Mesangial cell (primary cell): ENCODE measurements around the gene HFE. TPM values are rescaled to one million over a fixed set of nuclear protein-coding genes. Genes with fewer than 3 reads are reported as not detected.

Experiments used
- total RNA-seq: library from RNA; depleted of rRNA; stranded (reverse); fragments of >200 nt; gene quantifications from 2 replicates; pipeline ENCODE4 v1.2.3, GENCODE V29; 2015

HFE gene
- 3.7 and 12.9 TPM in 2 replicates for total RNA-seq

DNA sequence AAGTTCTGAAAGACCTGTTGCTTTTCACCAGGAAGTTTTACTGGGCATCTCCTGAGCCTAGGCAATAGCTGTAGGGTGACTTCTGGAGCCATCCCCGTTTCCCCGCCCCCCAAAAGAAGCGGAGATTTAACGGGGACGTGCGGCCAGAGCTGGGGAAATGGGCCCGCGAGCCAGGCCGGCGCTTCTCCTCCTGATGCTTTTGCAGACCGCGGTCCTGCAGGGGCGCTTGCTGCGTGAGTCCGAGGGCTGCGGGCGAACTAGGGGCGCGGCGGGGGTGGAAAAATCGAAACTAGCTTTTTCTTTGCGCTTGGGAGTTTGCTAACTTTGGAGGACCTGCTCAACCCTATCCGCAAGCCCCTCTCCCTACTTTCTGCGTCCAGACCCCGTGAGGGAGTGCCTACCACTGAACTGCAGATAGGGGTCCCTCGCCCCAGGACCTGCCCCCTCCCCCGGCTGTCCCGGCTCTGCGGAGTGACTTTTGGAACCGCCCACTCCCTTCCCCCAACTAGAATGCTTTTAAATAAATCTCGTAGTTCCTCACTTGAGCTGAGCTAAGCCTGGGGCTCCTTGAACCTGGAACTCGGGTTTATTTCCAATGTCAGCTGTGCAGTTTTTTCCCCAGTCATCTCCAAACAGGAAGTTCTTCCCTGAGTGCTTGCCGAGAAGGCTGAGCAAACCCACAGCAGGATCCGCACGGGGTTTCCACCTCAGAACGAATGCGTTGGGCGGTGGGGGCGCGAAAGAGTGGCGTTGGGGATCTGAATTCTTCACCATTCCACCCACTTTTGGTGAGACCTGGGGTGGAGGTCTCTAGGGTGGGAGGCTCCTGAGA is at the start of gene HFE:
HFE (plus strand) TSS at position 146 of the 832 bp plus-strand sequence; CDS start at position 158, 12 bp downstream.

Other genes with a start within 250 kb of the HFE start
- gene SLC17A3, start 213.2 kb upstream of the HFE start, total RNA-seq = 0.89 TPM in 1 of 2 replicates, not detected in the other
- 0.25 TPM in 1 of 2 replicates, not detected in the other for gene SLC17A2, start 156.7 kb upstream of the HFE start, total RNA-seq
- gene TRIM38, start 124.6 kb upstream of the HFE start, total RNA-seq = 2.4 and 7.4 TPM in 2 replicates